ENCODE results near the gene EPGN.

GRCh38 chr4:74311696-74312313 lies 3.5 kb downstream of the EPGN start:
- TF ChIP-seq ZBTB40 (IDR thresholded peaks at IDR 0.05), result no peak
- no peak for TF ChIP-seq ZBTB40 (CRISPR knock-in tag; IDR thresholded peaks at IDR 0.05)
- TF ChIP-seq THAP11 (CRISPR knock-in tag; IDR thresholded peaks at IDR 0.05), result no peak
- TF ChIP-seq USF2 (IDR thresholded peaks at IDR 0.05; ENCODE audit: low read depth, low read length), result no peak
- no peak for TF ChIP-seq USF2 (CRISPR knock-in tag; IDR thresholded peaks at IDR 0.05; ENCODE audit: borderline replicate concordance)
